ENCODE results near the gene GASK1B.

GASK1B gene

DNA sequence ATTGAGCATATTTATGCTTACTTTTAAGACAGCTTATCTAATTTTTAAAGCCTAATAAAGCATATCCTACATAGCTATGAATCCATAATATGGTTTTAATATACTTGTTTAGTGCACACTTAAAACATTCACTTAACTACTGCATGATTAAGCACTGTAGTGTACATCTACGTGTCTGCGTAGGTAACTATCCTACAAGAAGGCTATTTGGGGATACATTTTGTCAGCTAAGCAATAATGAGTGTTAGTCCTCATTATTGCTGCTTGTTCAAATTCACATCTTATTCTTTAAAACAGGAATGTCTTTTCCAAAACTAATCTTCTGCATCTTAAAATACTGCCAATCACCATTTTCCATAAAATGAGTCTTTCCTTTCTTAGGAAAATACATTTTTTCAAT is 38.6 kb downstream of the GASK1B start:
- DNase-seq, result no peak

DNA sequence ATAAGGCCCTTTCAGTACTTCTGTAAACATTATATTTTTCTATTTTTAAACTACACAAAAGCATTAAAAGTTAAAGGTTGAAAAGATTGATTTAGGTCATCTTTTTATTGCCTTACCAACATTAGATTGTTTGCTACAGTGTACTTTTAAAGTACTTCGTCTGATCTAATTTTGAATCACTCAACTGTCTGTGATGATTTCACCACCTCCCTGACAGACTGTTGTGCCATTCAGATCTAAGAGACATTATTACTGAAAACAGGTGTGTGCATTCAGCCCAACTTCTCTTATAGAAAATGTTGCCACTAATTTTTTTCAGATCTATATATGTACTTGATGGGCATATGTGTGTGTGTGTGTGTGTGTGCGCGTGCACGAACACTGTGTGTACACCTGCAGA is 39.3 kb downstream of the GASK1B start:
- DNase-seq, result no peak

- no peak for DNase-seq
Measured at GRCh38 chr4:158131027-158131426, 41.8 kb downstream of the GASK1B start.

GRCh38 chr4:158130204-158130603 is 42.6 kb downstream of the GASK1B start:
- DNase-seq, result no peak

GRCh38 chr4:158129694-158130093 is 43.1 kb downstream of the GASK1B start:
- no peak for DNase-seq

DNA sequence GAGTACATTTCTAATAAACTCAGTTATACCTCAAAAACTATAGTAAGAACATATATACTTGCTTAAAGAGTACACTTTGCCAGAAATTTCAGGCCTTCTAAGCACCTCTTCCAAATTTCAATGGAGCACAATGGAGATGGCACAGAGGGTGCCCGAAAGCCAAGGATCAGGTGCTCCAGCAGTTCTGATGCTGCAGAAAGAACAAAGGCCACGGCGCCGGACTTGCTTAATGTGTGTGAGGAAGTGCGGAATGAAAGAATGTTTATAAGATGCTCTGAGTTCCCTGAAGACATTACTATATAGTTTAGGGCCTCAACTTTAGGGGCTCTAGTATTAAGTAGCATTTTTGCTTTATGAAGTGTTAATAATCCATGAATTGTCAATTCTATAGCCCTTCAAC is 44.3 kb downstream of the GASK1B start:
- DNase-seq, result no peak

DNA sequence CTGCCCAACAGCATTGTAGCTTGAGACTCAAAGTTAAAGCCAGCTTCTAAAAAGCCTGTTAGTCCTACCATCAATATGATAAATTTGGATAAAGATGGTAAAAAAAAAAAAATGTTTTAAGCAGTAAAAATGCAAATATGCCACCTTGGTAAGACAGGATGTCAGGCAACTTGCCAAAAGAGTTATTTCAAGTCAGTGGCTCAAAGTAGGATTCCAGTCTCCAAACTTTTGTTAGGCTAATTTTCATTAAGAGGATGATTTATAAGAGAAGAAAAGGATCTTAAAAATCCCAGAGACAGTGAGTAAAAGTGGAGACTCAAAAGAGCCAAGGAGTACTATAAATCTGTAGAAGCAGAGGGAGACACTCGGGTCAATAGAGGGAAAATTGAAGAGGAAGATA is 47.5 kb downstream of the GASK1B start:
- no peak for DNase-seq
